HFFc6 (cell line): Measurements from ENCODE around the gene RENBP. TPM values are rescaled to one million over a fixed set of nuclear protein-coding genes. Genes with fewer than 3 reads are reported as not detected.

Experiments used
- DNase-seq: peaks from one replicate; pipeline ENCODE4 v3.0.0-alpha.2; 2018
- H3K27ac Mint-ChIP-seq: 2 replicates; pipeline ENCODE4 v1.8.0; 2020; ENCODE audit warnings: mild to moderate bottlenecking, mixed read lengths
- H3K27me3 Mint-ChIP-seq: 2 replicates; pipeline ENCODE4 v1.8.0; 2021; ENCODE audit warnings: mild to moderate bottlenecking, moderate library complexity, mixed read lengths; ENCODE audit not compliant: insufficient read depth
- H3K36me3 Mint-ChIP-seq: 2 replicates; pipeline ENCODE4 v1.8.0; 2021; ENCODE audit warnings: low read depth, mixed read lengths
- H3K4me1 Mint-ChIP-seq: 2 replicates; pipeline ENCODE4 v1.8.0; 2020; ENCODE audit warnings: low read depth, mixed read lengths
- H3K4me3 Mint-ChIP-seq: 2 replicates; pipeline ENCODE4 v1.8.0; 2020; ENCODE audit warnings: mild to moderate bottlenecking, moderate library complexity, mixed read lengths
- H3K9me3 Mint-ChIP-seq: 2 replicates; pipeline ENCODE4 v1.8.0; 2020; ENCODE audit warnings: mild to moderate bottlenecking, mixed read lengths
- CTCF ChIP-seq: fragments of 200-600 bp; sonication (generic); IDR thresholded peaks from 2 replicates; pipeline ENCODE4 v1.5.0; 2021; ENCODE audit warnings: antibody characterized with exemption, mild to moderate bottlenecking
- total RNA-seq, 6 experiments: library from RNA; stranded (reverse); fragmentation: NEBNext Ultra II Directional; extraction: Animal tissue kit (Norgen Biotek cat#: 25700); gene quantifications; 2 replicates in 1 of 6; 3 replicates in 5 of 6; pipeline ENCODE4 v1.2.3, GENCODE V29; 2021

The RENBP gene
- total RNA-seq, 6 experiments from 2014 or later: 0.23 to 0.75 (median 0.40) TPM; not detected in 2

- peaks cover 13% of the 10 kb centered on the region for H3K36me3 Mint-ChIP-seq
- peak overlapping the region; percentile 99 for H3K4me3 Mint-ChIP-seq
- no peak for DNase-seq
- H3K9me3 Mint-ChIP-seq: no peaks in the 10 kb centered on the region
- peak overlapping the region; percentile 100 for H3K27ac Mint-ChIP-seq
- peaks cover 2% of the 10 kb centered on the region for H3K27me3 Mint-ChIP-seq
- TF ChIP-seq CTCF: no peak
- H3K4me1 Mint-ChIP-seq: peaks cover 39% of the 10 kb centered on the region
Measured at GRCh38 chrX:153969904-153970356, 25.5 kb upstream of the RENBP start.

- peaks cover 36% of the 10 kb centered on the region for H3K4me1 Mint-ChIP-seq
- peak overlapping the region; percentile 100 for H3K27ac Mint-ChIP-seq
Measured at GRCh38 chrX:153969125-153969903, 24.9 kb upstream of the RENBP start.

GRCh38 chrX:153968754-153969124 is 24.3 kb upstream of the RENBP start:
- Mint-ChIP-seq H3K9me3 (no peaks in the 10 kb centered on the region), H3K36me3 (peaks cover 13% of the 10 kb centered on the region), H3K4me3 (peak overlapping the region; percentile 99), H3K27me3 (peaks cover 2% of the 10 kb centered on the region), H3K4me1 (peaks cover 33% of the 10 kb centered on the region), H3K27ac (peak overlapping the region; percentile 43)
- peak; percentile 11 for DNase-seq
- TF ChIP-seq CTCF: no peak

More at GRCh38 chrX:153969125-153969903, 24.9 kb upstream of the RENBP start:
- no peak for TF ChIP-seq CTCF
- Mint-ChIP-seq H3K36me3 (peaks cover 13% of the 10 kb centered on the region), H3K9me3 (no peaks in the 10 kb centered on the region), H3K27me3 (peaks cover 2% of the 10 kb centered on the region), H3K4me3 (peak overlapping the region; percentile 99)
- DNase-seq: no peak

- Mint-ChIP-seq H3K4me3 (peak overlapping the region; percentile 99), H3K27me3 (no peaks in the 10 kb centered on the region; the same call in 1 of the 2 replicates), H3K36me3 (peaks cover 13% of the 10 kb centered on the region), H3K27ac (peak overlapping the region; percentile 43; the same call in 1 of the 2 replicates), H3K9me3 (no peaks in the 10 kb centered on the region), H3K4me1 (peaks cover 29% of the 10 kb centered on the region)
- no peak for DNase-seq
- TF ChIP-seq CTCF: no peak
Measured at GRCh38 chrX:153968255-153968654, 23.8 kb upstream of the RENBP start.

GRCh38 chrX:153967536-153968224 is 23.2 kb upstream of the RENBP start:
- H3K36me3 Mint-ChIP-seq: peaks cover 13% of the 10 kb centered on the region
- H3K27me3 Mint-ChIP-seq: no peaks in the 10 kb centered on the region; the same call in 1 of the 2 replicates
- peak overlapping the region; percentile 66 for H3K27ac Mint-ChIP-seq
- peaks cover 26% of the 10 kb centered on the region for H3K4me1 Mint-ChIP-seq
- DNase-seq: no peak
- no peak for TF ChIP-seq CTCF
- H3K9me3 Mint-ChIP-seq: no peaks in the 10 kb centered on the region
- peak overlapping the region; percentile 99 for H3K4me3 Mint-ChIP-seq
